COLO668 (cell line): ENCODE measurements around the gene ZNF469.

Experiments
- DNase-seq: peaks from one replicate; lab custom pipeline; 2025; ENCODE audit not compliant: unreplicated experiment; lab: John Stamatoyannopoulos, UW

ZNF469 gene

GRCh38 chr16:88382491-88383400 is at the start of gene ZNF469:
Gene ZNF469, plus strand, starts transcription at chr16:88382959. Its CDS starts 44,512 bp downstream, at chr16:88427471.
- peak; percentile 22 for DNase-seq

GRCh38 chr16:88333848-88334777 is 48.6 kb upstream of the ZNF469 start:
- DNase-seq, result no peak

GRCh38 chr16:88334778-88335720 is 47.7 kb upstream of the ZNF469 start:
- DNase-seq, result no peak

GRCh38 chr16:88337021-88337420 is 45.7 kb upstream of the ZNF469 start:
- no peak for DNase-seq

- no peak for DNase-seq
These were observed 45.2 kb upstream of the ZNF469 start for GRCh38 chr16:88337538-88337937.

- DNase-seq, result no peak
These were observed 44.6 kb upstream of the ZNF469 start for GRCh38 chr16:88338111-88338510.

- no peak for DNase-seq
These were observed 43.9 kb upstream of the ZNF469 start for GRCh38 chr16:88338896-88339295.

GRCh38 chr16:88339930-88340754 is 42.6 kb upstream of the ZNF469 start:
- DNase-seq, result peak; percentile 82

- no peak for DNase-seq
These were observed 42.0 kb upstream of the ZNF469 start for GRCh38 chr16:88340755-88341150.

- no peak for DNase-seq
These were observed 41.0 kb upstream of the ZNF469 start for GRCh38 chr16:88341551-88342290.

- no peak for DNase-seq
These were observed 40.3 kb upstream of the ZNF469 start for GRCh38 chr16:88342491-88342890.

GRCh38 chr16:88343271-88343791 is 39.4 kb upstream of the ZNF469 start:
- DNase-seq, result no peak

GRCh38 chr16:88344411-88345030 is 38.2 kb upstream of the ZNF469 start:
- DNase-seq, result no peak

- DNase-seq, result no peak
These were observed 37.6 kb upstream of the ZNF469 start for GRCh38 chr16:88345031-88345720.

GRCh38 chr16:88345721-88346560 is 36.8 kb upstream of the ZNF469 start:
- no peak for DNase-seq

GRCh38 chr16:88346680-88347505 is 35.9 kb upstream of the ZNF469 start:
- no peak for DNase-seq
